H1 (cell line): ENCODE data around the gene ZNF14.

Source experiments
- CTCF ChIP-seq, 3 experiments: IDR thresholded peaks; 1 replicate in 2 of 3; 2 replicates in 1 of 3; pipeline versions ENCODE4 v1.5.1 to v1.6.1; 2011; ENCODE audit warnings: low read length in 3 of 3, mild to moderate bottlenecking in 3 of 3, inconsistent platforms in 2 of 3, low read depth in 1 of 3, moderate library complexity in 1 of 3; ENCODE audit not compliant: insufficient read depth in 1 of 3; ENCODE audit errors: control extremely low read depth in 1 of 3
- EZH2 ChIP-seq: fragments of 200-600 bp; sonication (generic); IDR thresholded peaks from 2 replicates; pipeline ENCODE4 v1.7.1; 2012; ENCODE audit warnings: low read depth, mild to moderate bottlenecking, moderate library complexity, low read length, inconsistent platforms; ENCODE audit not compliant: severe bottlenecking

- TF ChIP-seq CTCF (IDR thresholded peaks at IDR 0.05; ENCODE audit: control extremely low read depth in 1 of 3, insufficient read depth in 1 of 3, low read depth in 1 of 3, low read length in 3 of 3) (no peak), EZH2 (no peak)
Observed at GRCh38 chr19:19741184-19741583, 8.3 kb upstream of the ZNF14 start.
